ENCODE measurements around the gene EIF4A3. TPM values are rescaled to one million over a fixed set of nuclear protein-coding genes. Genes with fewer than 3 reads are reported as not detected.

Gene EIF4A3
- total RNA-seq, 1 experiment from 2014 or later, result 155 TPM

DNA sequence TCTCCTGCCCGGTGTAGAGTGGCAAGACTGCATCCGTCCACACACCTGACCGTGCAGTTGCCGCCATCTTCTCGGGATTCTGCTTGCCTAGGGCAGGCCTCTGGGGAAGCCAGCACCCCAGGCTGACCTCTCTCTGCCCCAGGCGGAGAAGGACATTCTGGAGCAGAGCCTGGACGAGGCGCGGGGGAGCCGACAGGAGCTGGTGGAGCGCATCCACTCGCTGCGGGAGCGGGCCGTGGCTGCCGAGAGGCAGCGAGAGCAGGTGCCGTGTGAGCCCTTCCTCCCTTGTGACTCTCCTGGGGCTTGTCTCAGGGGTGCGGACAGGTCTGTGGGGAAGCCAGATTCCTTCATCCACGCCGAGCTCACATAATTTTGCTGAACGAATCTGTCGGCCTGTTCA lies 42.7 kb upstream of the EIF4A3 start:
- ChIA-PET CTCF (no interaction called here), POLR2A (ENCODE audit: low non-redundant PET) (no interaction called here)
- TF ChIP-seq, protein P1, sequence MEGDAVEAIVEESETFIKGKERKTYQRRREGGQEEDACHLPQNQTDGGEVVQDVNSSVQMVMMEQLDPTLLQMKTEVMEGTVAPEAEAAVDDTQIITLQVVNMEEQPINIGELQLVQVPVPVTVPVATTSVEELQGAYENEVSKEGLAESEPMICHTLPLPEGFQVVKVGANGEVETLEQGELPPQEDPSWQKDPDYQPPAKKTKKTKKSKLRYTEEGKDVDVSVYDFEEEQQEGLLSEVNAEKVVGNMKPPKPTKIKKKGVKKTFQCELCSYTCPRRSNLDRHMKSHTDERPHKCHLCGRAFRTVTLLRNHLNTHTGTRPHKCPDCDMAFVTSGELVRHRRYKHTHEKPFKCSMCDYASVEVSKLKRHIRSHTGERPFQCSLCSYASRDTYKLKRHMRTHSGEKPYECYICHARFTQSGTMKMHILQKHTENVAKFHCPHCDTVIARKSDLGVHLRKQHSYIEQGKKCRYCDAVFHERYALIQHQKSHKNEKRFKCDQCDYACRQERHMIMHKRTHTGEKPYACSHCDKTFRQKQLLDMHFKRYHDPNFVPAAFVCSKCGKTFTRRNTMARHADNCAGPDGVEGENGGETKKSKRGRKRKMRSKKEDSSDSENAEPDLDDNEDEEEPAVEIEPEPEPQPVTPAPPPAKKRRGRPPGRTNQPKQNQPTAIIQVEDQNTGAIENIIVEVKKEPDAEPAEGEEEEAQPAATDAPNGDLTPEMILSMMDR (conservative IDR thresholded peaks at IDR 0.05; ENCODE audit: low read depth, low read length), result no peak
- no peak for TF ChIP-seq EZH2 (IDR thresholded peaks at IDR 0.05; ENCODE audit: borderline replicate concordance, low read depth, low read length, poor library complexity, severe bottlenecking)
- BruUV-seq (replicated peaks), result no TSS peak
- Histone ChIP-seq H3K27ac (ENCODE audit: low read depth, low read length, poor library complexity, severe bottlenecking) (no peak overlapping the region), H3K9me3 (ENCODE audit: low read depth, low read length, poor library complexity, severe bottlenecking) (no peaks in the 10 kb centered on the region), H3K4me3 (ENCODE audit: low read depth, low read length, poor library complexity, severe bottlenecking) (no peak overlapping the region), H3K27me3 (replicated peaks; ENCODE audit: insufficient read depth, low read depth, low read length, poor library complexity) (no peaks in the 10 kb centered on the region), H3K36me3 (ENCODE audit: insufficient read depth, low read length, poor library complexity, severe bottlenecking) (no peaks in the 10 kb centered on the region), H3K4me1 (ENCODE audit: insufficient read depth, low read length, poor library complexity, severe bottlenecking) (no peaks in the 10 kb centered on the region)
- DNase-seq (ENCODE audit: low spot score), result no peak
- intact Hi-C loops (cut with micrococcal nuclease; ENCODE audit: unreplicated experiment), result no loop called here

DNA sequence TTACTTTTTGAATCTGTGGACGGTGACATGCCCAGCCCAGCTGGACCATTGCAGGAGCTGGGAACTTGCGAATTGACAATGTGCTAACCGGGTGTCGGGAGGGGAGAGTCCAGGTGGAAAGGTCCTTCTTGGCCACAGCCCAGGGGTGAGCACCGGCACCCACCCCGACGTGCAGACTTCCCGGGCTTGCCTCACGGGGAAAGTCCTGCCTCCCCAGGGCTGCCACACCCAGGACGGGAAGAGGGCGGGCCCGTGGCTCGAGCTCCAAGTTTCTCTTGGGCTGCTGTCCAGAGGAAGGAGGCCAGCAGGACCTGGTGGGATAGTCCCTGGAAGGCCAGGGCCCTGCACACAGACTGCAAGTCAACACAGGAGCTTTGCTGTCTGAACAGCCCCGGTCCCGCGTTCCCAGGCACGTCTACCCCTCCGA lies 40.6 kb upstream of the EIF4A3 start:
- intact Hi-C loops (cut with micrococcal nuclease; ENCODE audit: unreplicated experiment), result no loop called here
- CTCF ChIA-PET, result interaction anchor here (0.7 kb wide), 1 partner anchor 8 kb away, joined by 4 read pairs; no protein-coding TSS in a partner anchor
- H3K27me3 ChIP-seq (replicated peaks; ENCODE audit: insufficient read depth, low read depth, low read length, poor library complexity), result no peaks in the 10 kb centered on the region
- POLR2A ChIA-PET (ENCODE audit: low non-redundant PET), result no interaction called here
- no peak overlapping the region for H3K27ac ChIP-seq (ENCODE audit: low read depth, low read length, poor library complexity, severe bottlenecking)
- no peaks in the 10 kb centered on the region for H3K36me3 ChIP-seq (ENCODE audit: insufficient read depth, low read length, poor library complexity, severe bottlenecking)
- H3K4me1 ChIP-seq (ENCODE audit: insufficient read depth, low read length, poor library complexity, severe bottlenecking), result no peaks in the 10 kb centered on the region
- no TSS peak for BruUV-seq (replicated peaks)
- no peak for DNase-seq (ENCODE audit: low spot score)
- TF ChIP-seq EZH2 (IDR thresholded peaks at IDR 0.05; ENCODE audit: borderline replicate concordance, low read depth, low read length, poor library complexity, severe bottlenecking), result no peak
- TF ChIP-seq, protein P1 (conservative IDR thresholded peaks at IDR 0.05; ENCODE audit: low read depth, low read length), result no peak
- no peaks in the 10 kb centered on the region for H3K9me3 ChIP-seq (ENCODE audit: low read depth, low read length, poor library complexity, severe bottlenecking)
- no peak overlapping the region for H3K4me3 ChIP-seq (ENCODE audit: low read depth, low read length, poor library complexity, severe bottlenecking)

DNA sequence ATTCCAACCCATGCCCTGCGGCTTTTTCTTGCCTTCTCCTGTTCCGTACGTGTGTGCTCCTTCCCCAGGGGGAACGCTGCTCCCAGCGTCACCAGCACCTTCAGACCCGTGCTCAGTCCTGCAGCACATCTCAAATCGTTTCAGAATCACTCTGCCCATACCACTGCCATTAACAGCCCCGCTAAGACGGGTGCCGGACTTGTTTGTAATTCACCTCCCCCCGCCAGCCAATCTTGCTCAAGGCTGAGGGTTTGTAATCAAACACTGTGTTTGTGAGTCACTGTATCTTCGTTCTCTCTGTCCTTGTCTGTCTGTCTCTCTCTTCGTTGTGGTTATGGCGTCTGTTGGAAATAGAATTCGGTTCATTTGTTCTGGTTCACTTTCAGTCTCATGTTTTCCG lies 40.2 kb upstream of the EIF4A3 start:
- ChIA-PET POLR2A (ENCODE audit: low non-redundant PET) (no interaction called here), CTCF (interaction anchor here (0.7 kb wide), 1 partner anchor 9 kb away, joined by 4 read pairs; no protein-coding TSS in a partner anchor)
- BruUV-seq (replicated peaks), result no TSS peak
- TF ChIP-seq, protein P1 (conservative IDR thresholded peaks at IDR 0.05; ENCODE audit: low read depth, low read length), result no peak
- no peak for TF ChIP-seq EZH2 (IDR thresholded peaks at IDR 0.05; ENCODE audit: borderline replicate concordance, low read depth, low read length, poor library complexity, severe bottlenecking)
- no peaks in the 10 kb centered on the region for H3K9me3 ChIP-seq (ENCODE audit: low read depth, low read length, poor library complexity, severe bottlenecking)
- no peaks in the 10 kb centered on the region for H3K36me3 ChIP-seq (ENCODE audit: insufficient read depth, low read length, poor library complexity, severe bottlenecking)
- DNase-seq (ENCODE audit: low spot score), result no peak
- intact Hi-C loops (cut with micrococcal nuclease; ENCODE audit: unreplicated experiment), result no loop called here
- no peaks in the 10 kb centered on the region for H3K4me1 ChIP-seq (ENCODE audit: insufficient read depth, low read length, poor library complexity, severe bottlenecking)
- H3K27me3 ChIP-seq (replicated peaks; ENCODE audit: insufficient read depth, low read depth, low read length, poor library complexity), result no peaks in the 10 kb centered on the region
- no peak overlapping the region for H3K27ac ChIP-seq (ENCODE audit: low read depth, low read length, poor library complexity, severe bottlenecking)
- H3K4me3 ChIP-seq (ENCODE audit: low read depth, low read length, poor library complexity, severe bottlenecking), result no peak overlapping the region
